HG03439 (cell line): ENCODE results near the gene VAV3.
"Not testable (repeated sequence)": the region's sequence is repeated elsewhere in the genome, so short reads cannot be mapped to it uniquely, and the experiment has no call there.

ENCODE experiments used
- ATAC-seq: cut with Tn5 transposase; IDR thresholded peaks from one replicate; pipeline ENCODE4 v1.9.1; 2021; ENCODE audit warnings: mild to moderate bottlenecking, moderate library complexity; ENCODE audit not compliant: unreplicated experiment

VAV3 gene

GRCh38 chr1:107895403-107896191 lies 69.4 kb downstream of the VAV3 start:
- ATAC-seq = no peak

GRCh38 chr1:107894605-107895004 lies 70.4 kb downstream of the VAV3 start:
- ATAC-seq = no peak

- not testable (repeated sequence) for ATAC-seq
Observed at GRCh38 chr1:107893350-107893749, 71.6 kb downstream of the VAV3 start.

GRCh38 chr1:107889524-107889923 lies 75.5 kb downstream of the VAV3 start:
- no peak for ATAC-seq

GRCh38 chr1:107883562-107883961 lies 81.4 kb downstream of the VAV3 start:
- no peak for ATAC-seq

GRCh38 chr1:107879927-107880326 lies 85.1 kb downstream of the VAV3 start:
- no peak for ATAC-seq

GRCh38 chr1:107879346-107879745 lies 85.6 kb downstream of the VAV3 start:
- ATAC-seq = no peak

GRCh38 chr1:107877745-107878144 lies 87.2 kb downstream of the VAV3 start:
- no peak for ATAC-seq

- ATAC-seq = no peak
Observed at GRCh38 chr1:107877092-107877491, 87.9 kb downstream of the VAV3 start.

GRCh38 chr1:107875689-107876088 lies 89.3 kb downstream of the VAV3 start:
- ATAC-seq = no peak

- no peak for ATAC-seq
Observed at GRCh38 chr1:107874221-107874620, 90.8 kb downstream of the VAV3 start.

- ATAC-seq = no peak
Observed at GRCh38 chr1:107871687-107872395, 93.1 kb downstream of the VAV3 start.

- ATAC-seq = no peak
Observed at GRCh38 chr1:107871259-107871658, 93.7 kb downstream of the VAV3 start.

- ATAC-seq = no peak
Observed at GRCh38 chr1:107870696-107871095, 94.3 kb downstream of the VAV3 start.

- no peak for ATAC-seq
Observed at GRCh38 chr1:107867897-107868296, 97.1 kb downstream of the VAV3 start.

- ATAC-seq = no peak
Observed at GRCh38 chr1:107867422-107867821, 97.6 kb downstream of the VAV3 start.

- no peak for ATAC-seq
Observed at GRCh38 chr1:107866870-107867269, 98.1 kb downstream of the VAV3 start.

- no peak for ATAC-seq
Observed at GRCh38 chr1:107865627-107866026, 99.4 kb downstream of the VAV3 start.

- ATAC-seq = no peak
Observed at GRCh38 chr1:107863342-107863741, 101.6 kb downstream of the VAV3 start.

- ATAC-seq = no peak
Observed at GRCh38 chr1:107862064-107862463, 102.9 kb downstream of the VAV3 start.

GRCh38 chr1:107858323-107858722 lies 106.7 kb downstream of the VAV3 start:
- no peak for ATAC-seq

- no peak for ATAC-seq
Observed at GRCh38 chr1:107851418-107851817, 113.6 kb downstream of the VAV3 start.
